ENCODE measurements around the gene PRKCA.
A peak's percentile ranks its signal among the peaks of the same experiment; 100 is the strongest.

- TF ChIP-seq PREB (CRISPR knock-in tag; IDR thresholded peaks at IDR 0.05; ENCODE audit: borderline replicate concordance) = no peak
- TF ChIP-seq ATF2 (CRISPR knock-in tag; IDR thresholded peaks at IDR 0.05; ENCODE audit: borderline replicate concordance, low read depth) = no peak
- TF ChIP-seq CTCF (IDR thresholded peaks at IDR 0.05) = peak; percentile 59
- TF ChIP-seq NR1H2 (CRISPR knock-in tag; IDR thresholded peaks at IDR 0.05) = no peak
- no peak for TF ChIP-seq NR2C2 (CRISPR knock-in tag; IDR thresholded peaks at IDR 0.05)
- no peak for TF ChIP-seq E2F5 (CRISPR knock-in tag; IDR thresholded peaks at IDR 0.05)
- no peak for TF ChIP-seq ESRRA (CRISPR knock-in tag; IDR thresholded peaks at IDR 0.05; ENCODE audit: borderline replicate concordance)
Observed at GRCh38 chr17:66673668-66674276, 371.4 kb downstream of the PRKCA start.

Data from WTC11 (cell line).